Measurements from ENCODE around the gene MGAT1. TPM values are rescaled to one million over a fixed set of nuclear protein-coding genes. Genes with fewer than 3 reads are reported as not detected.

Gene MGAT1
- total RNA-seq, 1 experiment from 2014 or later: 72.7 TPM

- no peak overlapping the region for H4K8ac ChIP-seq (replicated peaks; ENCODE audit: insufficient read length, low read depth, low read length)
- no peak overlapping the region for H2BK20ac ChIP-seq (ENCODE audit: low read depth, low read length, poor library complexity, severe bottlenecking)
- no peak overlapping the region for H2BK12ac ChIP-seq (ENCODE audit: insufficient read length, low read depth, low read length)
- H3K14ac ChIP-seq (ENCODE audit: insufficient read depth, low read length): no peak overlapping the region
- no peak overlapping the region for H3K18ac ChIP-seq (ENCODE audit: insufficient read length, low read depth, low read length)
- no peak overlapping the region for H2BK15ac ChIP-seq (ENCODE audit: low read depth, low read length)
- H4K91ac ChIP-seq (ENCODE audit: insufficient read length, low read depth, low read length): no peak overlapping the region
- Mint-ChIP-seq H3K36me3 (ENCODE audit: insufficient read depth in 1 of 3, low read depth in 3 of 3) (peaks cover 99 to 100% (median 99%) of the 10 kb centered on the region in 3 experiments), H3K4me3 (no peak overlapping the region), H3K27ac (no peak overlapping the region), H3K4me1 (no peaks in the 10 kb centered on the region), H3K27me3 (ENCODE audit: low read depth) (peaks cover 31% of the 10 kb centered on the region), H3K9me3 (peaks cover 82 to 85% of the 10 kb centered on the region in 2 experiments)
- H2AFZ ChIP-seq (ENCODE audit: low read length): no peak overlapping the region
- no peak overlapping the region for H2BK5ac ChIP-seq (ENCODE audit: insufficient read length, low read length)
- peaks cover 53% of the 10 kb centered on the region for H3K9me3 ChIP-seq (ENCODE audit: control insufficient read depth, low read depth, low read length)
- H3K4me2 ChIP-seq (ENCODE audit: insufficient read depth, insufficient read length, low read length): no peak overlapping the region
- H3K27me3 ChIP-seq (ENCODE audit: insufficient read depth, low read length): no peaks in the 10 kb centered on the region
- H4K5ac ChIP-seq (ENCODE audit: insufficient read length, low read depth, low read length): no peak overlapping the region
- no peak overlapping the region for H3T11ph ChIP-seq (ENCODE audit: low read length)
- WGBS (ENCODE audit: extremely low coverage, insufficient read length, low lambda C conversion rate): no CpG with 5 or more reads among the region's 10 CpGs
- H3K23me2 ChIP-seq (ENCODE audit: insufficient read length, low read depth, low read length, poor library complexity, severe bottlenecking): no peaks in the 10 kb centered on the region
- H3K56ac ChIP-seq (ENCODE audit: insufficient read length, low read depth, low read length): no peak overlapping the region
- H2BK120ac ChIP-seq (ENCODE audit: low read depth, low read length, poor library complexity, severe bottlenecking): no peak overlapping the region
- peaks cover 4% of the 10 kb centered on the region for H3K79me1 ChIP-seq (ENCODE audit: insufficient read depth, low read depth, low read length, poor library complexity, severe bottlenecking)
- H3K27ac ChIP-seq (ENCODE audit: insufficient read length, low read depth, low read length): no peak overlapping the region
- TF ChIP-seq CTCF (conservative IDR thresholded peaks at IDR 0.05): no peak
- no peak for DNase-seq
- H3K23ac ChIP-seq (ENCODE audit: insufficient read length, low read depth, low read length): no peak overlapping the region
- H3K9ac ChIP-seq (ENCODE audit: extremely low read depth, insufficient read length, low read length): no peak overlapping the region
- no peak overlapping the region for H2AK5ac ChIP-seq (ENCODE audit: insufficient read length, low read length)
- H4K20me1 ChIP-seq (ENCODE audit: control insufficient read depth, insufficient read depth, insufficient read length): no peaks in the 10 kb centered on the region
- no peaks in the 10 kb centered on the region for H3K4me1 ChIP-seq (ENCODE audit: insufficient read depth, low read length)
- no peaks in the 10 kb centered on the region for H3K79me2 ChIP-seq (ENCODE audit: insufficient read depth, low read length)
- no peak overlapping the region for H3K4ac ChIP-seq (ENCODE audit: low read depth, low read length)
Observed at GRCh38 chr5:180850434-180851078, 48.0 kb upstream of the MGAT1 start.
